ENCODE results near the gene CAMK2G. TPM values are rescaled to one million over a fixed set of nuclear protein-coding genes. Genes with fewer than 3 reads are reported as not detected.

The CAMK2G gene
- total RNA-seq, 2 donors from 2014 or later = 41.9 to 47.8 TPM

- Histone ChIP-seq H3K36me3 (peaks cover 0 to 10% of the 10 kb centered on the region in 2 donors), H3K4me3 (peak overlapping the region; percentile 97 to 98), H3K27me3 (replicated peaks; ENCODE audit: insufficient read depth) (no peaks in the 10 kb centered on the region), H3K4me1 (replicated peaks) (no peaks in the 10 kb centered on the region), H3K27ac (peak overlapping the region; percentile 86 to 90), H3K9me3 (no peaks in the 10 kb centered on the region)
- TF ChIP-seq POLR2AphosphoS5 (IDR thresholded peaks at IDR 0.05) = no peak
- TF ChIP-seq CTCF (IDR thresholded peaks at IDR 0.05) = no peak
- TF ChIP-seq POLR2A (IDR thresholded peaks at IDR 0.05) = no peak
- no peak for DNase-seq (ENCODE audit: low spot score)
- intact Hi-C loops (cut with DNase I) = no loop called here
- WGBS = under 1% methylated on average over 58 of the region's 63 CpGs
These were observed 63.5 kb downstream of the CAMK2G start for GRCh38 chr10:73810735-73811465.

- intact Hi-C loops (cut with DNase I) = no loop called here
- Histone ChIP-seq H3K36me3 (peaks cover 0 to 15% of the 10 kb centered on the region in 2 donors), H3K9me3 (no peaks in the 10 kb centered on the region), H3K4me1 (replicated peaks) (no peaks in the 10 kb centered on the region), H3K27me3 (replicated peaks; ENCODE audit: insufficient read depth) (no peaks in the 10 kb centered on the region), H3K27ac (peak overlapping the region in 1 of 2 donors; percentile 90), H3K4me3 (peak overlapping the region; percentile 97 to 98)
- no peak for DNase-seq (ENCODE audit: low spot score)
- no peak for TF ChIP-seq POLR2AphosphoS5 (IDR thresholded peaks at IDR 0.05)
- no peak for TF ChIP-seq CTCF (IDR thresholded peaks at IDR 0.05)
- no peak for TF ChIP-seq POLR2A (IDR thresholded peaks at IDR 0.05)
- WGBS = 73% methylated on average over 7 of the region's 7 CpGs
These were observed 64.0 kb downstream of the CAMK2G start for GRCh38 chr10:73810358-73810734.

GRCh38 chr10:73809061-73809818, 65.1 kb downstream of the CAMK2G start:
- Histone ChIP-seq H3K36me3 (peaks cover 0 to 20% of the 10 kb centered on the region in 2 donors), H3K27ac (no peak overlapping the region), H3K9me3 (no peaks in the 10 kb centered on the region), H3K27me3 (replicated peaks; ENCODE audit: insufficient read depth) (no peaks in the 10 kb centered on the region), H3K4me1 (replicated peaks) (no peaks in the 10 kb centered on the region), H3K4me3 (no peak overlapping the region)
- TF ChIP-seq POLR2AphosphoS5 (IDR thresholded peaks at IDR 0.05) = no peak
- no peak for TF ChIP-seq CTCF (IDR thresholded peaks at IDR 0.05)
- no peak for TF ChIP-seq POLR2A (IDR thresholded peaks at IDR 0.05)
- intact Hi-C loops (cut with DNase I) = no loop called here
- 72% methylated on average over 5 of the region's 5 CpGs for WGBS
- no peak for DNase-seq (ENCODE audit: low spot score)

GRCh38 chr10:73808021-73808815, 66.1 kb downstream of the CAMK2G start:
- WGBS = 88% methylated on average over 12 of the region's 16 CpGs
- Histone ChIP-seq H3K4me3 (no peak overlapping the region), H3K27me3 (replicated peaks; ENCODE audit: insufficient read depth) (no peaks in the 10 kb centered on the region), H3K4me1 (replicated peaks) (peaks cover under 1% of the 10 kb centered on the region), H3K9me3 (no peaks in the 10 kb centered on the region), H3K27ac (no peak overlapping the region), H3K36me3 (peaks cover 0 to 20% of the 10 kb centered on the region in 2 donors)
- intact Hi-C loops (cut with DNase I) = no loop called here
- TF ChIP-seq CTCF (IDR thresholded peaks at IDR 0.05) = no peak
- no peak for TF ChIP-seq POLR2AphosphoS5 (IDR thresholded peaks at IDR 0.05)
- TF ChIP-seq POLR2A (IDR thresholded peaks at IDR 0.05) = no peak
- DNase-seq (ENCODE audit: low spot score) = no peak
